BLaER1 (cell line): Measurements from ENCODE around the gene MYO15A.

Source experiments
- H3K27ac ChIP-seq: shearing (Covaris generic); formaldehyde crosslinking; 2 replicates; pipeline ENCODE4 v1.8.1; 2022
- H3K27me3 ChIP-seq: shearing (Covaris generic); formaldehyde crosslinking; 2 replicates; pipeline ENCODE4 v1.8.1; 2022
- H3K36me3 ChIP-seq: shearing (Covaris generic); formaldehyde crosslinking; 2 replicates; pipeline ENCODE4 v1.8.1; 2022
- H3K4me1 ChIP-seq: shearing (Covaris generic); formaldehyde crosslinking; 2 replicates; pipeline ENCODE4 v1.8.1; 2022
- H3K4me2 ChIP-seq: shearing (Covaris generic); formaldehyde crosslinking; 2 replicates; pipeline ENCODE4 v1.8.1; 2022
- H3K4me3 ChIP-seq: shearing (Covaris generic); formaldehyde crosslinking; 2 replicates; pipeline ENCODE4 v1.8.1; 2022
- H3K9ac ChIP-seq: shearing (Covaris generic); formaldehyde crosslinking; 2 replicates; pipeline ENCODE4 v1.8.1; 2022
- H3K9me3 ChIP-seq: shearing (Covaris generic); formaldehyde crosslinking; 2 replicates; pipeline ENCODE4 v1.8.1; 2022
- H4K20me1 ChIP-seq: shearing (Covaris generic); formaldehyde crosslinking; 2 replicates; pipeline ENCODE4 v1.8.1; 2022
- Cebpa-rat ChIP-seq: shearing (Covaris generic); IDR thresholded peaks from 2 replicates; pipeline ENCODE4 v1.8.1; 2022

MYO15A gene

DNA sequence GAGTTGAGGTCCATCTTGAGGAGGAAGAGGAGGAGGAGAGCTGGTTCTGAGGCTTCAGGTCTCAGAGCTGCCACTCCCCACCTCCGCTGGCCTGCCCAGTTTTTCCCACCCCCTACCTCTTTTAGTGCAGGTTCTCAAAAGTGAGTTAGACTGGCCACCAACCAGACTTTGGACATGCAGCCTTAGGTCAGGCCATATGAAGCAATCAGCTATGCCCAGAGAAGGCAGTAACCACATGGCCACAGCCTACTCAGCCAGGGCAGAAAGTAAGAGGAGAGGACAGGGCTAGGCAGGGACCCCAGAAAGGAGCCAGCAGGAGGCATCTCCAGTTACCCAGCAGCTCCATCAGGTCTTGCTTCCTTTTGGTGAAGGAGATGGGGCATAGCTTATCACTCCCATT, 9.0 kb downstream of the MYO15A start:
- Histone ChIP-seq H3K4me2 (no peak overlapping the region), H3K36me3 (no peaks in the 10 kb centered on the region), H3K27ac (no peak overlapping the region), H3K9me3 (peaks cover 34% of the 10 kb centered on the region), H3K9ac (no peak overlapping the region), H4K20me1 (no peaks in the 10 kb centered on the region), H3K4me1 (peaks cover 18% of the 10 kb centered on the region), H3K27me3 (no peaks in the 10 kb centered on the region), H3K4me3 (no peak overlapping the region)
- TF ChIP-seq Cebpa-rat, result no peak

GRCh38 chr17:18117982-18118975, 9.7 kb downstream of the MYO15A start:
- Histone ChIP-seq H3K9me3 (peaks cover 34% of the 10 kb centered on the region), H3K4me3 (no peak overlapping the region), H3K36me3 (no peaks in the 10 kb centered on the region), H3K4me1 (peaks cover 13% of the 10 kb centered on the region), H3K4me2 (no peak overlapping the region), H3K9ac (no peak overlapping the region), H3K27me3 (no peaks in the 10 kb centered on the region), H4K20me1 (no peaks in the 10 kb centered on the region), H3K27ac (no peak overlapping the region)
- TF ChIP-seq Cebpa-rat, result no peak

DNA sequence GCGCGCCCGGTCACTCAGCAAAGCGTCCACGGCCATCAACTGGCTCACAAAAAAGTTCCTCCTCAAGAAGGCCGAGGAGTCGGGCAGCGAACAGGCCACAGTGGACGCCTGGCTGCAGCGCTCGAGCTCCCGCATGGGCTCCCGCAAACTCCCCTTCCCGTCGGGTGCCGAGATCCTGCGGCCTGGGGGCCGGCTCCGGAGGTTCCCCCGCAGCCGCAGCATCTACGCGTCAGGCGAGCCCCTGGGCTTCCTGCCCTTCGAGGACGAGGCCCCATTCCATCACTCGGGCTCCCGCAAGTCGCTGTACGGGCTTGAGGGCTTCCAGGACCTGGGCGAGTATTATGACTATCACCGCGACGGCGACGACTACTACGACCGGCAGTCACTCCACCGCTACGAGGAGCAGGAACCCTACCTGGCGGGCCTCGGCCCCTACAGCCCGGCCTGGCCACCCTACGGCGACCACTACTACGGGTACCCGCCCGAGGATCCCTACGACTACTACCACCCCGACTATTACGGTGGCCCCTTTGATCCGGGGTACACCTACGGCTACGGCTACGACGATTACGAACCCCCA, 10.7 kb downstream of the MYO15A start:
- no peak for TF ChIP-seq Cebpa-rat
- H3K9me3 ChIP-seq, result peaks cover 34% of the 10 kb centered on the region
- H3K4me3 ChIP-seq, result no peak overlapping the region
- no peak overlapping the region for H3K9ac ChIP-seq
- no peaks in the 10 kb centered on the region for H3K27me3 ChIP-seq
- H3K36me3 ChIP-seq, result no peaks in the 10 kb centered on the region
- H3K4me1 ChIP-seq, result peaks cover 4% of the 10 kb centered on the region
- no peaks in the 10 kb centered on the region for H4K20me1 ChIP-seq
- no peak overlapping the region for H3K4me2 ChIP-seq
- no peak overlapping the region for H3K27ac ChIP-seq

GRCh38 chr17:18119938-18120337, 11.4 kb downstream of the MYO15A start:
- H4K20me1 ChIP-seq, result no peaks in the 10 kb centered on the region
- no peak overlapping the region for H3K9ac ChIP-seq
- no peaks in the 10 kb centered on the region for H3K4me1 ChIP-seq
- H3K36me3 ChIP-seq, result no peaks in the 10 kb centered on the region
- no peak overlapping the region for H3K4me2 ChIP-seq
- H3K4me3 ChIP-seq, result no peak overlapping the region
- peaks cover 34% of the 10 kb centered on the region for H3K9me3 ChIP-seq
- TF ChIP-seq Cebpa-rat, result no peak
- H3K27ac ChIP-seq, result no peak overlapping the region
- no peaks in the 10 kb centered on the region for H3K27me3 ChIP-seq

GRCh38 chr17:18120461-18121017, 12.0 kb downstream of the MYO15A start:
- Histone ChIP-seq H3K9me3 (peaks cover 34% of the 10 kb centered on the region), H3K9ac (no peak overlapping the region), H3K4me1 (no peaks in the 10 kb centered on the region), H3K27ac (no peak overlapping the region), H3K36me3 (no peaks in the 10 kb centered on the region), H3K27me3 (no peaks in the 10 kb centered on the region), H3K4me2 (no peak overlapping the region), H3K4me3 (no peak overlapping the region), H4K20me1 (no peaks in the 10 kb centered on the region)
- no peak for TF ChIP-seq Cebpa-rat

- Histone ChIP-seq H3K9me3 (peaks cover 34% of the 10 kb centered on the region), H3K27me3 (no peaks in the 10 kb centered on the region), H4K20me1 (no peaks in the 10 kb centered on the region), H3K4me3 (no peak overlapping the region), H3K4me2 (no peak overlapping the region), H3K4me1 (no peaks in the 10 kb centered on the region), H3K36me3 (no peaks in the 10 kb centered on the region), H3K9ac (no peak overlapping the region), H3K27ac (no peak overlapping the region)
- TF ChIP-seq Cebpa-rat, result no peak
Observed at GRCh38 chr17:18121144-18121910, 12.8 kb downstream of the MYO15A start.

DNA sequence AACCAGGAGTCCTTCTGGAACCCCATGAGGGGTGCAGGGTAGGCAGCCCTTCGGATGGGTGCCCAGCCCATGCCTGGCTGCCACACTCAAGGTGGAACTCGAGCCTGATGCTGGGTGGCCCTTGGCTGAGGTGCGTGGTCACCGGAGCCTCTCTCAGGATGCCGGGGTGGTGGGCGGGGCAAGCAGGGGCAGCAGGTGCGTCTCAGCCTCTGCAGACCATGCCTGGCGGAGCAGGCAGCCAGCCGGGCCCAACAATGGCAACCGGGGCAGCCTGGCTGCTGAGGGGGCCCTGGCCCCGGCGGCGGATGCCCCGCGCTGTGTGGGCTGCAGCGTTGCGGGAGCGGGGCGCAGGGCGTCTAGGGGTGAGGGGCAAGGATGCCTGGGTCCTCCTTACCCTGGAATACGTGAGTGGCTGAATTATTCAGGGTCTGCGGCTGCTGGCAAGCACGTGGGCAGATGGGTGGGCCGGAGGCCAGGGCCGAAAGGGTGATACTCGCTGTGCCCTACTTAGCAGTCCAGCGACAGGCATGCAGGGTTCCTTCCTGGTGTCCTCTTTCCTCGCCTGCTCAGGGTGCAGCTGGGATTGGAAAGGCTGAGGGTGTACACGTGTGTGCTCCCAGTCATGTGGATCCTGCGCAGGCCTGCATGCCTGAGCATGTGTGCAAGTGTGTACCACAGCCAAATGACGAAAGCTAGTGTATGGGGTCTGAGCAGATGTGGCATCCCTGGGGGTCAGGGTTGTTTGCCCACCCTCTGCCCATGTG, 14.6 kb downstream of the MYO15A start:
- H4K20me1 ChIP-seq, result no peaks in the 10 kb centered on the region
- peaks cover 34% of the 10 kb centered on the region for H3K9me3 ChIP-seq
- H3K27ac ChIP-seq, result no peak overlapping the region
- H3K36me3 ChIP-seq, result no peaks in the 10 kb centered on the region
- TF ChIP-seq Cebpa-rat, result no peak
- H3K4me2 ChIP-seq, result no peak overlapping the region
- H3K4me1 ChIP-seq, result no peaks in the 10 kb centered on the region
- H3K27me3 ChIP-seq, result no peaks in the 10 kb centered on the region
- no peak overlapping the region for H3K4me3 ChIP-seq
- no peak overlapping the region for H3K9ac ChIP-seq

- H3K27me3 ChIP-seq, result no peaks in the 10 kb centered on the region
- no peak for TF ChIP-seq Cebpa-rat
- no peak overlapping the region for H3K4me2 ChIP-seq
- no peaks in the 10 kb centered on the region for H3K4me1 ChIP-seq
- H3K36me3 ChIP-seq, result no peaks in the 10 kb centered on the region
- H3K4me3 ChIP-seq, result no peak overlapping the region
- H3K9ac ChIP-seq, result no peak overlapping the region
- H3K27ac ChIP-seq, result no peak overlapping the region
- no peaks in the 10 kb centered on the region for H4K20me1 ChIP-seq
- H3K9me3 ChIP-seq, result peaks cover 21% of the 10 kb centered on the region
Observed at GRCh38 chr17:18124345-18125126, 16.0 kb downstream of the MYO15A start.
